Activated CD8-positive, alpha-beta memory T cell treated with anti-CD3 and anti-CD28 coated beads for 48 hours (primary cell): Measurements from ENCODE around the gene PHF1.
"Not testable (repeated sequence)": the region's sequence is repeated elsewhere in the genome, so short reads cannot be mapped to it uniquely, and the experiment has no call there.

Experiments
- DNase-seq, 3 experiments: peaks; one replicate each; pipeline ENCODE4 v3.0.0-alpha.2; 2020; ENCODE audit warnings: low read depth in 2 of 3, low spot score in 2 of 3

Gene PHF1

GRCh38 chr6:33410711-33411631 lies at the start of gene PHF1:
PHF1 (plus strand) TSS chr6:33411014; CDS start chr6:33412264, 1,250 bp downstream.
- DNase-seq, result no peak

- not testable (repeated sequence) for DNase-seq
These were observed 47.3 kb upstream of the PHF1 start for GRCh38 chr6:33363486-33363885.

GRCh38 chr6:33364475-33365205 lies 46.2 kb upstream of the PHF1 start:
- DNase-seq, result not testable (repeated sequence)

- DNase-seq, result not testable (repeated sequence)
These were observed 45.4 kb upstream of the PHF1 start for GRCh38 chr6:33365206-33365971.

- DNase-seq, result no peak
These were observed 43.7 kb upstream of the PHF1 start for GRCh38 chr6:33367009-33367714.

GRCh38 chr6:33367715-33368025 lies 43.1 kb upstream of the PHF1 start:
- DNase-seq, result not testable (repeated sequence)

- DNase-seq, result not testable (repeated sequence)
These were observed 38.9 kb upstream of the PHF1 start for GRCh38 chr6:33371901-33372300.

GRCh38 chr6:33372526-33373123 lies 38.2 kb upstream of the PHF1 start:
- no peak for DNase-seq

- DNase-seq, result no peak
These were observed 36.6 kb upstream of the PHF1 start for GRCh38 chr6:33373960-33374910.

- no peak for DNase-seq
These were observed 35.6 kb upstream of the PHF1 start for GRCh38 chr6:33375143-33375671.

GRCh38 chr6:33377171-33377570 lies 33.6 kb upstream of the PHF1 start:
- no peak for DNase-seq

GRCh38 chr6:33379184-33379583 lies 31.6 kb upstream of the PHF1 start:
- DNase-seq, result not testable (repeated sequence)

GRCh38 chr6:33380272-33380981 lies 30.4 kb upstream of the PHF1 start:
- no peak for DNase-seq

- no peak for DNase-seq
These were observed 27.2 kb upstream of the PHF1 start for GRCh38 chr6:33383427-33384185.

GRCh38 chr6:33384581-33385020 lies 26.2 kb upstream of the PHF1 start:
- DNase-seq, result no peak

GRCh38 chr6:33390173-33390572 lies 20.6 kb upstream of the PHF1 start:
- DNase-seq, result no peak

GRCh38 chr6:33390767-33391277 lies 20.0 kb upstream of the PHF1 start:
- no peak for DNase-seq
